ENCODE data around the gene LIPC. TPM values are rescaled to one million over a fixed set of nuclear protein-coding genes. Genes with fewer than 3 reads are reported as not detected.

Gene LIPC
- total RNA-seq, 2 experiments from 2014 or later = 0.61 to 1.2 TPM

DNA sequence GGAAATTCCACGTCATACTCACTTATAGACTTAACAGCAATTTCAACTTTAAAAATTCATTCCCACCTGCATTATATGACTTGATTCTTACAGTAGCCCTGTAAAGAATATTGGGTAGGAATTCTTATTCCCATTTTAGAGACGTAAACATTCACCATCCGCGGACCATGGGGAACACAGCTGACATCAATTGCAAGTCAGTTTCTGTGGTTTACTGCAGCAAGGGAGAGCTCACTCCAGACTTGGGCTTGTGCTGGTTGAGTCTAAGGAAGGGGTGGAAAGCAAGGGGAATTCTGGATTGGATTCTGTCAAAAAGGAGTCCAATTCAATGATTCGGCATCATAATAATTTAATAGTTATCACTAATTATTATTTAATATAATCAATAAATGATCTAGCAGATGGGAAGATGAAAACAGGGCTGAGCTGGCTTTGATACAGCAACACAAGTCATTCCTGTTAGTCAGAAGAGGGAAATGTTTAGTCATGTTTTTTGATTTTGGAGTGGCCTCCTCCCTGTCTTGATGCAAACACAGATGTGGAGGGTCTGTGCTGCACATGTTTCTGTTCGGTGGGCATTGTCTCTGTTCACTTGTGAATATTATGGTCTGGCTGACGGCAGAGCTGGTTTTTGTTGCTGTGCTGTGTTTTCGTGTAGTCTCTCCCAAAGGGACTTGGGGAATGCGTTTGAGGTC lies 9.7 kb downstream of the LIPC start:
- no peak overlapping the region for H3K4me3 Mint-ChIP-seq
- POLR2A ChIA-PET = no interaction called here
- ATAC-seq (ENCODE audit: poor library complexity) (no peak), DNase-seq (no peak)
- no peaks in the 10 kb centered on the region for H3K27me3 Mint-ChIP-seq
- H3K36me3 Mint-ChIP-seq (ENCODE audit: low read depth) = no peaks in the 10 kb centered on the region
- Histone ChIP-seq H3K36me3 (ENCODE audit: insufficient read depth, low read length) (no peaks in the 10 kb centered on the region), H3K27me3 (ENCODE audit: control insufficient read depth in 1 of 2, insufficient read depth in 2 of 2, low read length in 2 of 2) (no peaks in the 10 kb centered on the region), H3K27ac (ENCODE audit: low read depth in 1 of 2, low read length in 2 of 2) (no peak overlapping the region), H3K4me3 (ENCODE audit: low read length) (no peak overlapping the region), H3K4me1 (ENCODE audit: insufficient read depth, low read length) (no peaks in the 10 kb centered on the region), H3K9me3 (ENCODE audit: control insufficient read depth in 1 of 2, insufficient read depth in 1 of 2, low read length in 2 of 2) (no peaks in the 10 kb centered on the region)
- intact Hi-C loops (cut with DNase I, micrococcal nuclease) = no loop called here
- H3K4me1 Mint-ChIP-seq (ENCODE audit: low read depth) = no peaks in the 10 kb centered on the region
- CTCF ChIA-PET = no interaction called here
- H3K27ac Mint-ChIP-seq = no peak overlapping the region
- H3K9me3 Mint-ChIP-seq = no peaks in the 10 kb centered on the region
- TF ChIP-seq, protein P1, sequence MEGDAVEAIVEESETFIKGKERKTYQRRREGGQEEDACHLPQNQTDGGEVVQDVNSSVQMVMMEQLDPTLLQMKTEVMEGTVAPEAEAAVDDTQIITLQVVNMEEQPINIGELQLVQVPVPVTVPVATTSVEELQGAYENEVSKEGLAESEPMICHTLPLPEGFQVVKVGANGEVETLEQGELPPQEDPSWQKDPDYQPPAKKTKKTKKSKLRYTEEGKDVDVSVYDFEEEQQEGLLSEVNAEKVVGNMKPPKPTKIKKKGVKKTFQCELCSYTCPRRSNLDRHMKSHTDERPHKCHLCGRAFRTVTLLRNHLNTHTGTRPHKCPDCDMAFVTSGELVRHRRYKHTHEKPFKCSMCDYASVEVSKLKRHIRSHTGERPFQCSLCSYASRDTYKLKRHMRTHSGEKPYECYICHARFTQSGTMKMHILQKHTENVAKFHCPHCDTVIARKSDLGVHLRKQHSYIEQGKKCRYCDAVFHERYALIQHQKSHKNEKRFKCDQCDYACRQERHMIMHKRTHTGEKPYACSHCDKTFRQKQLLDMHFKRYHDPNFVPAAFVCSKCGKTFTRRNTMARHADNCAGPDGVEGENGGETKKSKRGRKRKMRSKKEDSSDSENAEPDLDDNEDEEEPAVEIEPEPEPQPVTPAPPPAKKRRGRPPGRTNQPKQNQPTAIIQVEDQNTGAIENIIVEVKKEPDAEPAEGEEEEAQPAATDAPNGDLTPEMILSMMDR (IDR thresholded peaks at IDR 0.05) = no peak

DNA sequence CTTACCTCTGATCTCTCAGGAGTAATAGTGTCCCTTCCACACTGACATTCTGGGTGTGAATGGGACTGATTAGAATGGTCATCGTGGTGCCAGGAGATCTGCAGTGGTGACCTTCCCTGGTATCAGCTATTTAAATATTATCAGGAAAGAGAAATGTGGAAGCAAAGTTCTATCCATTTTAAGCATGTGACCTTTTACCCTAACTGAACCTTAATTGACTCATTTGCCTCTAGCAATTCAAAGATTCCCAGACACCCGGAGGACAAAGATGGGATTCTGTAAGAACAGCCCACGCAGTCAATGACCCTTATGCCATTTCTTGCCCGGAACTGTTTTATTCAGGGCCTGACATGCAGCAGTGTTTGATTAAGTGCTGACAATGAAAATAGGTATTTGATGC lies 10.3 kb downstream of the LIPC start:
- intact Hi-C loops (cut with DNase I, micrococcal nuclease) = no loop called here
- POLR2A ChIA-PET = no interaction called here
- H3K4me3 Mint-ChIP-seq = no peak overlapping the region

DNA sequence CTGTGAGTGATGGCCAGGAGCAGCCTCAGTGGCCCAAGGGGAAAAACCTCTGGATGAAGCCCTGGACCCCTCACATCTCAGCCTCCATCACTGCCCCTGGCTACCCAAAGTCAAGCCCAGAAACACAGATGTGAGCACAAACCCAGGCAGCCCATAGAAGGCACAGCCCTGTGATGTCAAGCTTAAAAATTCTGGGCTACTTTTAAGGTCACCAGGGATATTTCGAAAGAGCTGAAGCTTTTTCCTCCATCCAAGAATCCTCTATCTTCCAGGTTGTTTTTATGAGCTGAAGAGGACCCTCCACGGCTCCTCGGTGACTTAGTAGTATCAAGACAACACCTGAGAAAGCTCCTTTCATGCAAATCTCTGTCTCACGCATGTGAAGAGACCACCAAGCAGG lies 11.5 kb downstream of the LIPC start:
- intact Hi-C loops (cut with DNase I, micrococcal nuclease) = no loop called here
- DNase-seq = no peak
- TF ChIP-seq, protein P1 (IDR thresholded peaks at IDR 0.05) = no peak
- ChIA-PET CTCF (no interaction called here), POLR2A (no interaction called here)
- Mint-ChIP-seq H3K36me3 (ENCODE audit: low read depth) (no peaks in the 10 kb centered on the region), H3K27ac (no peak overlapping the region), H3K4me1 (ENCODE audit: low read depth) (no peaks in the 10 kb centered on the region), H3K27me3 (no peaks in the 10 kb centered on the region), H3K4me3 (no peak overlapping the region), H3K9me3 (no peaks in the 10 kb centered on the region)
- Histone ChIP-seq H3K4me3 (ENCODE audit: low read length) (no peak overlapping the region), H3K36me3 (ENCODE audit: insufficient read depth, low read length) (no peaks in the 10 kb centered on the region), H3K27ac (ENCODE audit: low read depth in 1 of 2, low read length in 2 of 2) (no peak overlapping the region), H3K4me1 (ENCODE audit: insufficient read depth, low read length) (peaks cover 2% of the 10 kb centered on the region), H3K27me3 (ENCODE audit: control insufficient read depth in 1 of 2, insufficient read depth in 2 of 2, low read length in 2 of 2) (no peaks in the 10 kb centered on the region), H3K9me3 (ENCODE audit: control insufficient read depth in 1 of 2, insufficient read depth in 1 of 2, low read length in 2 of 2) (no peaks in the 10 kb centered on the region)
- no peak for ATAC-seq (ENCODE audit: poor library complexity)

More for the DNA sequence above, 10.3 kb downstream of the LIPC start:
- ATAC-seq (ENCODE audit: poor library complexity) (no peak), DNase-seq (no peak)
- Histone ChIP-seq H3K4me1 (ENCODE audit: insufficient read depth, low read length) (no peaks in the 10 kb centered on the region), H3K9me3 (ENCODE audit: control insufficient read depth in 1 of 2, insufficient read depth in 1 of 2, low read length in 2 of 2) (no peaks in the 10 kb centered on the region), H3K4me3 (ENCODE audit: low read length) (no peak overlapping the region), H3K27me3 (ENCODE audit: control insufficient read depth in 1 of 2, insufficient read depth in 2 of 2, low read length in 2 of 2) (no peaks in the 10 kb centered on the region), H3K36me3 (ENCODE audit: insufficient read depth, low read length) (no peaks in the 10 kb centered on the region), H3K27ac (ENCODE audit: low read depth in 1 of 2, low read length in 2 of 2) (no peak overlapping the region)
- Mint-ChIP-seq H3K27me3 (no peaks in the 10 kb centered on the region), H3K27ac (no peak overlapping the region), H3K4me1 (ENCODE audit: low read depth) (no peaks in the 10 kb centered on the region), H3K9me3 (no peaks in the 10 kb centered on the region), H3K36me3 (ENCODE audit: low read depth) (no peaks in the 10 kb centered on the region)
- CTCF ChIA-PET = no interaction called here
- TF ChIP-seq, protein P1 (IDR thresholded peaks at IDR 0.05) = no peak
